Lower lobe of right lung (tissue), 2 donors: ENCODE results near the gene SPEF1. TPM values are rescaled to one million over a fixed set of nuclear protein-coding genes. Genes with fewer than 3 reads are reported as not detected.

Experiments
- ATAC-seq, 2 donors: fragments of 200-7000 bp; cut with Tn5 transposase; one replicate each; pipeline ENCODE4 v1.9.1; 2020 to 2022; ENCODE audit warnings: mild to moderate bottlenecking in 2 of 2, moderate library complexity in 2 of 2
- DNase-seq: peaks from one replicate; pipeline ENCODE4 v3.0.0-alpha.2; 2020
- H3K27ac ChIP-seq: fragments of 200-600 bp; one replicate; pipeline ENCODE4 v1.8.0; 2022
- H3K27me3 ChIP-seq: fragments of 200-600 bp; one replicate; pipeline ENCODE4 v1.8.0; 2022; ENCODE audit warnings: low read depth
- H3K36me3 ChIP-seq: fragments of 200-600 bp; one replicate; pipeline ENCODE4 v1.8.0; 2022; ENCODE audit warnings: mild to moderate bottlenecking
- H3K4me1 ChIP-seq: fragments of 200-600 bp; one replicate; pipeline ENCODE4 v1.8.0; 2022
- H3K4me3 ChIP-seq: fragments of 200-600 bp; one replicate; pipeline ENCODE4 v1.8.0; 2022; ENCODE audit warnings: mild to moderate bottlenecking
- H3K9me3 ChIP-seq: fragments of 200-600 bp; one replicate; pipeline ENCODE4 v1.8.0; 2022
- intact Hi-C: fragments of 100-400 bp; cut with DNase I; formaldehyde crosslinking; loops from one replicate; pipeline ENCODE4 v1.11.0; 2022
- total RNA-seq: library from RNA; stranded (reverse); fragmentation: NEBNext Ultra II Directional; extraction: Animal tissue kit (Norgen Biotek cat#: 25700); gene quantifications from one replicate; pipeline ENCODE4 v1.2.1, GENCODE V29; 2021
- TF ChIP-seq, protein P1 (sequence below): fragments of 200-600 bp; IDR thresholded peaks from one replicate; pipeline ENCODE4 v1.8.0; 2022; ENCODE audit warnings: antibody characterized with exemption, mild to moderate bottlenecking
- donor health status: DM: no; HTN: yes; CAD: no; lungs with severe emphysema.

SPEF1 gene
- total RNA-seq, 1 donor from 2014 or later = 3.9 TPM

GRCh38 chr20:3797592-3798372 lies 16.5 kb upstream of the SPEF1 start:
- H3K4me1 ChIP-seq = peaks cover 72% of the 10 kb centered on the region
- peak overlapping the region; percentile 79 for H3K4me3 ChIP-seq
- intact Hi-C loops = no loop called here
- DNase-seq (peak; percentile 34), ATAC-seq (no peak)
- peak overlapping the region; percentile 95 for H3K27ac ChIP-seq
- H3K9me3 ChIP-seq = no peaks in the 10 kb centered on the region
- TF ChIP-seq, protein P1, sequence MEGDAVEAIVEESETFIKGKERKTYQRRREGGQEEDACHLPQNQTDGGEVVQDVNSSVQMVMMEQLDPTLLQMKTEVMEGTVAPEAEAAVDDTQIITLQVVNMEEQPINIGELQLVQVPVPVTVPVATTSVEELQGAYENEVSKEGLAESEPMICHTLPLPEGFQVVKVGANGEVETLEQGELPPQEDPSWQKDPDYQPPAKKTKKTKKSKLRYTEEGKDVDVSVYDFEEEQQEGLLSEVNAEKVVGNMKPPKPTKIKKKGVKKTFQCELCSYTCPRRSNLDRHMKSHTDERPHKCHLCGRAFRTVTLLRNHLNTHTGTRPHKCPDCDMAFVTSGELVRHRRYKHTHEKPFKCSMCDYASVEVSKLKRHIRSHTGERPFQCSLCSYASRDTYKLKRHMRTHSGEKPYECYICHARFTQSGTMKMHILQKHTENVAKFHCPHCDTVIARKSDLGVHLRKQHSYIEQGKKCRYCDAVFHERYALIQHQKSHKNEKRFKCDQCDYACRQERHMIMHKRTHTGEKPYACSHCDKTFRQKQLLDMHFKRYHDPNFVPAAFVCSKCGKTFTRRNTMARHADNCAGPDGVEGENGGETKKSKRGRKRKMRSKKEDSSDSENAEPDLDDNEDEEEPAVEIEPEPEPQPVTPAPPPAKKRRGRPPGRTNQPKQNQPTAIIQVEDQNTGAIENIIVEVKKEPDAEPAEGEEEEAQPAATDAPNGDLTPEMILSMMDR = no peak
- H3K36me3 ChIP-seq = peaks cover 49% of the 10 kb centered on the region
- no peaks in the 10 kb centered on the region for H3K27me3 ChIP-seq

- Histone ChIP-seq H3K9me3 (no peaks in the 10 kb centered on the region), H3K27me3 (no peaks in the 10 kb centered on the region), H3K4me1 (peaks cover 66% of the 10 kb centered on the region), H3K4me3 (peak overlapping the region; percentile 79), H3K27ac (peak overlapping the region; percentile 95), H3K36me3 (peaks cover 43% of the 10 kb centered on the region)
- ATAC-seq = no peak
- peak; percentile 38 for DNase-seq
- intact Hi-C loops = no loop called here
- TF ChIP-seq, protein P1 = no peak
Observed at GRCh38 chr20:3797226-3797545, 15.9 kb upstream of the SPEF1 start.

DNA sequence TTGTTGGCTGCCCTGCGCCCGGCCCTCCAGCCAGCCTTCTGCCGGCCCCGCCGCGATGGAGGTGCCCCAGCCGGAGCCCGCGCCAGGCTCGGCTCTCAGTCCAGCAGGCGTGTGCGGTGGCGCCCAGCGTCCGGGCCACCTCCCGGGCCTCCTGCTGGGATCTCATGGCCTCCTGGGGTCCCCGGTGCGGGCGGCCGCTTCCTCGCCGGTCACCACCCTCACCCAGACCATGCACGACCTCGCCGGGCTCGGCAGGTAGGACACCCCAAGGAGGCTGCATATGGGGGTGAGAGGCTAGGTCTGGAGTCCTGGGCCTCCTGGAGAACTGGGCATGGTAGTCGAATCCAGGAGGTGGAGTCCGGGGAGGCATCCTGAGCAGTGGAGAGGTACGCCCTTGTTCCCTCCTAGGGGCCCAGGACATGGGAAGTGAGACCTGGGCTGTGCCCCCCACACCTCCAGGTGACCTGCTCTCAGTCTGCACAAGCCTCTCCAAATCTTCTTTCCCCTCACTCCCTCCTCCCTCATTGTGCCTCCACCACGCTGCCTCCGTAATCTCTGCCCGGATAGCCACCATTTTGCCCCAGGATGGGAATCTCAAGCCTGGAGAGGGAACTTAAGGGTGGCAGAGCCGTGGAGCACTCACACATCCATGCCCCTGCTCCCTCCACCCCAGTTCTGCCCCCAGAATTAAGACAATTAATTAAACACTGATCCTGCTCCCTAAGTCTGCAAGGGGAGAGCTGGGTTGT lies 15.4 kb upstream of the SPEF1 start:
- Histone ChIP-seq H3K36me3 (peaks cover 38% of the 10 kb centered on the region), H3K9me3 (no peaks in the 10 kb centered on the region), H3K27ac (peak overlapping the region; percentile 95), H3K27me3 (no peaks in the 10 kb centered on the region), H3K4me1 (peaks cover 60% of the 10 kb centered on the region), H3K4me3 (peak overlapping the region; percentile 79)
- peak; percentile 1 to 18 for ATAC-seq
- TF ChIP-seq, protein P1 = no peak
- no peak for DNase-seq
- intact Hi-C loops = no loop called here

- Histone ChIP-seq H3K27ac (peak within 1 kb of the TSS; percentile 95), H3K27me3 (no peaks in the 10 kb centered on the region), H3K9me3 (no peaks in the 10 kb centered on the region), H3K4me3 (peak within 1 kb of the TSS; percentile 79), H3K36me3 (peaks cover 29% of the 10 kb centered on the region), H3K4me1 (peaks cover 52% of the 10 kb centered on the region)
- intact Hi-C loops = no loop called here
- ATAC-seq (peak; percentile 94 to 96), DNase-seq (peak; percentile 96)
- TF ChIP-seq, protein P1 = peak; percentile 38
Observed at GRCh38 chr20:3795511-3796468, 14.5 kb upstream of the SPEF1 start, which contains the start of gene CDC25B. CDC25B (plus strand) TSS chr20:3796310; CDS start chr20:3796532, 222 bp downstream.
